ENCODE measurements around the gene NTSR1.

The NTSR1 gene

GRCh38 chr20:62741191-62741691, 32.6 kb downstream of the NTSR1 start:
- peak overlapping the region; percentile 74 for H3K27ac ChIP-seq (ENCODE audit: low read depth, low read length, severe bottlenecking)
- H3K4me1 ChIP-seq (ENCODE audit: control insufficient read depth, insufficient read depth, low read length, poor library complexity, severe bottlenecking), result peaks cover 45% of the 10 kb centered on the region
- H3K36me3 ChIP-seq (ENCODE audit: control insufficient read depth, insufficient read depth, low read length), result no peaks in the 10 kb centered on the region
- WGBS, 2 experiments (ENCODE audit: insufficient coverage in 2 of 2), result 41 to 54% methylated on average over 5 to 9 of the region's 9 CpGs
- H3K4me3 ChIP-seq (ENCODE audit: extremely low read depth, insufficient read depth, low read length, poor library complexity, severe bottlenecking), result no peak overlapping the region
- no peaks in the 10 kb centered on the region for H3K9me3 ChIP-seq (ENCODE audit: control insufficient read depth, low read length)

GRCh38 chr20:62741701-62742491, 33.3 kb downstream of the NTSR1 start:
- 85 to 87% methylated on average over 14 to 18 of the region's 18 CpGs for WGBS, 2 experiments (ENCODE audit: insufficient coverage in 2 of 2)
- no peaks in the 10 kb centered on the region for H3K36me3 ChIP-seq (ENCODE audit: control insufficient read depth, insufficient read depth, low read length)

GRCh38 chr20:62742550-62742949, 33.9 kb downstream of the NTSR1 start:
- H3K9me3 ChIP-seq (ENCODE audit: control insufficient read depth, low read length), result no peaks in the 10 kb centered on the region

More at GRCh38 chr20:62741701-62742491, 33.3 kb downstream of the NTSR1 start:
- Histone ChIP-seq H3K27ac (ENCODE audit: low read depth, low read length, severe bottlenecking) (no peak overlapping the region), H3K9me3 (ENCODE audit: control insufficient read depth, low read length) (no peaks in the 10 kb centered on the region), H3K4me3 (ENCODE audit: extremely low read depth, insufficient read depth, low read length, poor library complexity, severe bottlenecking) (no peak overlapping the region), H3K4me1 (ENCODE audit: control insufficient read depth, insufficient read depth, low read length, poor library complexity, severe bottlenecking) (peaks cover 45% of the 10 kb centered on the region)

GRCh38 chr20:62742979-62743776, 34.5 kb downstream of the NTSR1 start:
- Histone ChIP-seq H3K27ac (ENCODE audit: low read depth, low read length, severe bottlenecking) (no peak overlapping the region), H3K4me3 (ENCODE audit: extremely low read depth, insufficient read depth, low read length, poor library complexity, severe bottlenecking) (no peak overlapping the region), H3K9me3 (ENCODE audit: control insufficient read depth, low read length) (no peaks in the 10 kb centered on the region), H3K4me1 (ENCODE audit: control insufficient read depth, insufficient read depth, low read length, poor library complexity, severe bottlenecking) (peaks cover 41% of the 10 kb centered on the region), H3K36me3 (ENCODE audit: control insufficient read depth, insufficient read depth, low read length) (no peaks in the 10 kb centered on the region)
- WGBS, 2 experiments (ENCODE audit: insufficient coverage in 2 of 2), result 89 to 93% methylated on average over 15 to 18 of the region's 21 CpGs

More at GRCh38 chr20:62742550-62742949, 33.9 kb downstream of the NTSR1 start:
- Histone ChIP-seq H3K36me3 (ENCODE audit: control insufficient read depth, insufficient read depth, low read length) (no peaks in the 10 kb centered on the region), H3K4me3 (ENCODE audit: extremely low read depth, insufficient read depth, low read length, poor library complexity, severe bottlenecking) (no peak overlapping the region), H3K4me1 (ENCODE audit: control insufficient read depth, insufficient read depth, low read length, poor library complexity, severe bottlenecking) (peaks cover 45% of the 10 kb centered on the region), H3K27ac (ENCODE audit: low read depth, low read length, severe bottlenecking) (no peak overlapping the region)
- WGBS, 2 experiments (ENCODE audit: insufficient coverage in 2 of 2), result 82 to 87% methylated on average over 4 to 5 of the region's 6 CpGs

- Histone ChIP-seq H3K4me1 (ENCODE audit: control insufficient read depth, insufficient read depth, low read length, poor library complexity, severe bottlenecking) (peaks cover 35% of the 10 kb centered on the region), H3K36me3 (ENCODE audit: control insufficient read depth, insufficient read depth, low read length) (no peaks in the 10 kb centered on the region), H3K4me3 (ENCODE audit: extremely low read depth, insufficient read depth, low read length, poor library complexity, severe bottlenecking) (no peak overlapping the region), H3K9me3 (ENCODE audit: control insufficient read depth, low read length) (peaks cover 6% of the 10 kb centered on the region), H3K27ac (ENCODE audit: low read depth, low read length, severe bottlenecking) (no peak overlapping the region)
- 91 to 95% methylated on average over 15 to 19 of the region's 20 CpGs for WGBS, 2 experiments (ENCODE audit: insufficient coverage in 2 of 2)
Observed at GRCh38 chr20:62743777-62744317, 35.2 kb downstream of the NTSR1 start.

- H3K36me3 ChIP-seq (ENCODE audit: control insufficient read depth, insufficient read depth, low read length), result no peaks in the 10 kb centered on the region
- H3K27ac ChIP-seq (ENCODE audit: low read depth, low read length, severe bottlenecking), result no peak overlapping the region
- peaks cover 26% of the 10 kb centered on the region for H3K4me1 ChIP-seq (ENCODE audit: control insufficient read depth, insufficient read depth, low read length, poor library complexity, severe bottlenecking)
- peaks cover 7% of the 10 kb centered on the region for H3K9me3 ChIP-seq (ENCODE audit: control insufficient read depth, low read length)
- 84 to 97% methylated on average over 2 to 5 of the region's 6 CpGs for WGBS, 2 experiments (ENCODE audit: insufficient coverage in 2 of 2)
- H3K4me3 ChIP-seq (ENCODE audit: extremely low read depth, insufficient read depth, low read length, poor library complexity, severe bottlenecking), result no peak overlapping the region
Observed at GRCh38 chr20:62744741-62745191, 36.1 kb downstream of the NTSR1 start.

- 88 to 94% methylated on average over 11 of the region's 11 CpGs for WGBS, 2 experiments (ENCODE audit: insufficient coverage in 2 of 2)
- Histone ChIP-seq H3K36me3 (ENCODE audit: control insufficient read depth, insufficient read depth, low read length) (no peaks in the 10 kb centered on the region), H3K27ac (ENCODE audit: low read depth, low read length, severe bottlenecking) (no peak overlapping the region), H3K4me1 (ENCODE audit: control insufficient read depth, insufficient read depth, low read length, poor library complexity, severe bottlenecking) (peaks cover 24% of the 10 kb centered on the region), H3K9me3 (ENCODE audit: control insufficient read depth, low read length) (peaks cover 7% of the 10 kb centered on the region), H3K4me3 (ENCODE audit: extremely low read depth, insufficient read depth, low read length, poor library complexity, severe bottlenecking) (no peak overlapping the region)
Observed at GRCh38 chr20:62745279-62745951, 36.8 kb downstream of the NTSR1 start.

- H3K27ac ChIP-seq (ENCODE audit: low read depth, low read length, severe bottlenecking), result no peak overlapping the region
- peaks cover 7% of the 10 kb centered on the region for H3K9me3 ChIP-seq (ENCODE audit: control insufficient read depth, low read length)
- WGBS, 2 experiments (ENCODE audit: insufficient coverage in 2 of 2), result 91 to 96% methylated on average over 5 to 6 of the region's 9 CpGs
- H3K36me3 ChIP-seq (ENCODE audit: control insufficient read depth, insufficient read depth, low read length), result no peaks in the 10 kb centered on the region
- no peak overlapping the region for H3K4me3 ChIP-seq (ENCODE audit: extremely low read depth, insufficient read depth, low read length, poor library complexity, severe bottlenecking)
- peaks cover 19% of the 10 kb centered on the region for H3K4me1 ChIP-seq (ENCODE audit: control insufficient read depth, insufficient read depth, low read length, poor library complexity, severe bottlenecking)
Observed at GRCh38 chr20:62745952-62746288, 37.3 kb downstream of the NTSR1 start.

GRCh38 chr20:62748311-62748710, 39.7 kb downstream of the NTSR1 start:
- Histone ChIP-seq H3K4me1 (ENCODE audit: control insufficient read depth, insufficient read depth, low read length, poor library complexity, severe bottlenecking) (peaks cover 20% of the 10 kb centered on the region), H3K36me3 (ENCODE audit: control insufficient read depth, insufficient read depth, low read length) (no peaks in the 10 kb centered on the region)
- WGBS, 2 experiments (ENCODE audit: insufficient coverage in 2 of 2), result 64% methylated on average over 2 of the region's 2 CpGs; no CpG with 5 or more reads in 1 of the 2 experiments

GRCh38 chr20:62749851-62750445, 41.3 kb downstream of the NTSR1 start:
- Histone ChIP-seq H3K9me3 (ENCODE audit: control insufficient read depth, low read length) (peaks cover 7% of the 10 kb centered on the region), H3K27ac (ENCODE audit: low read depth, low read length, severe bottlenecking) (no peak overlapping the region), H3K36me3 (ENCODE audit: control insufficient read depth, insufficient read depth, low read length) (no peaks in the 10 kb centered on the region), H3K4me1 (ENCODE audit: control insufficient read depth, insufficient read depth, low read length, poor library complexity, severe bottlenecking) (peaks cover 20% of the 10 kb centered on the region), H3K4me3 (ENCODE audit: extremely low read depth, insufficient read depth, low read length, poor library complexity, severe bottlenecking) (no peak overlapping the region)
- WGBS, 2 experiments (ENCODE audit: insufficient coverage in 2 of 2), result 86 to 88% methylated on average over 23 of the region's 27 CpGs

More at GRCh38 chr20:62748311-62748710, 39.7 kb downstream of the NTSR1 start:
- Histone ChIP-seq H3K9me3 (ENCODE audit: control insufficient read depth, low read length) (peaks cover 7% of the 10 kb centered on the region), H3K27ac (ENCODE audit: low read depth, low read length, severe bottlenecking) (no peak overlapping the region), H3K4me3 (ENCODE audit: extremely low read depth, insufficient read depth, low read length, poor library complexity, severe bottlenecking) (no peak overlapping the region)

Measured in mesodermal cell (in vitro differentiated cells).